B cell (primary cell): ENCODE measurements around the gene RHOG.

Source experiments
- EZH2 ChIP-seq: IDR thresholded peaks from 2 replicates; pipeline ENCODE4 v1.6.1; 2012; ENCODE audit warnings: borderline replicate concordance, low read depth, mild to moderate bottlenecking, moderate library complexity, low read length; ENCODE audit not compliant: insufficient read depth, poor library complexity, severe bottlenecking
- TF ChIP-seq, protein P1 (sequence below): fragments of 200-600 bp; IDR thresholded peaks from one replicate; pipeline ENCODE4 v1.8.0; 2022; ENCODE audit warnings: antibody characterized with exemption, mild to moderate bottlenecking

DNA sequence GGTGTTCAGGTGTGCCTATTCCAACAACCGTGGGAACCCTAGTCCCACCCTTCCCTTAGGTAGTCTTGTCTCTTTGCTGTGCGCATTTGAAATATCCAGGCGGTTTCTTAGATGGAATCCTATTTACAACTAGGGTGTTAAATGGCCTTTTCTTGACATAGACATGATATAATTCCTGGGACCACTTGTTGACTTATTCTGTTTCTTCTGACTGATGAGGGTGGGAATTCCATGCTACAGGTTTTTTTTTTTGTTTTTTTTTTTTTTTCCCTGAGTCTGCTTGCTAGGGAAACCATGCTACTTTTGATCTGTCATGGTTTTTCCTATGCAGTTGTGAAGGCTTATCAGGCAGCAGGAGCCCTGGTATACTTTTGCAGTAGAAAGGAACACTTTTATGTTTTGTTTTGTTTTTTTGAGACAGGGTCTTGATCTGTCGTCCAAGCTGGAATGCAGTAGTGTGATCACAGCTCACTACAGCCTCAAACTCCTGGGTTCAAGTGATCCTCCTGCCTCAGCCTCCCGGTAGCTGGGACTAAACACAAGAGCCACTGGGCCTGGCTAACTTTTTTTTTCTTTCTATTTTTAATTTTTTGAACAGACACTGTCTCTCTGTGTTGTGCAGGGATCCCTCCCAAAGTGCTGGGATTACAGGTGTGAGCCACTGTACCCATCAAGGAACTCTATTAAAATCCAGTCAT, 16.2 kb upstream of the RHOG start:
- TF ChIP-seq, protein P1, sequence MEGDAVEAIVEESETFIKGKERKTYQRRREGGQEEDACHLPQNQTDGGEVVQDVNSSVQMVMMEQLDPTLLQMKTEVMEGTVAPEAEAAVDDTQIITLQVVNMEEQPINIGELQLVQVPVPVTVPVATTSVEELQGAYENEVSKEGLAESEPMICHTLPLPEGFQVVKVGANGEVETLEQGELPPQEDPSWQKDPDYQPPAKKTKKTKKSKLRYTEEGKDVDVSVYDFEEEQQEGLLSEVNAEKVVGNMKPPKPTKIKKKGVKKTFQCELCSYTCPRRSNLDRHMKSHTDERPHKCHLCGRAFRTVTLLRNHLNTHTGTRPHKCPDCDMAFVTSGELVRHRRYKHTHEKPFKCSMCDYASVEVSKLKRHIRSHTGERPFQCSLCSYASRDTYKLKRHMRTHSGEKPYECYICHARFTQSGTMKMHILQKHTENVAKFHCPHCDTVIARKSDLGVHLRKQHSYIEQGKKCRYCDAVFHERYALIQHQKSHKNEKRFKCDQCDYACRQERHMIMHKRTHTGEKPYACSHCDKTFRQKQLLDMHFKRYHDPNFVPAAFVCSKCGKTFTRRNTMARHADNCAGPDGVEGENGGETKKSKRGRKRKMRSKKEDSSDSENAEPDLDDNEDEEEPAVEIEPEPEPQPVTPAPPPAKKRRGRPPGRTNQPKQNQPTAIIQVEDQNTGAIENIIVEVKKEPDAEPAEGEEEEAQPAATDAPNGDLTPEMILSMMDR, result no peak
- TF ChIP-seq EZH2, result no peak
